ENCODE data around the gene ADGRL1.
"Not testable (repeated sequence)": the region's sequence is repeated elsewhere in the genome, so short reads cannot be mapped to it uniquely, and the experiment has no call there.

DNA sequence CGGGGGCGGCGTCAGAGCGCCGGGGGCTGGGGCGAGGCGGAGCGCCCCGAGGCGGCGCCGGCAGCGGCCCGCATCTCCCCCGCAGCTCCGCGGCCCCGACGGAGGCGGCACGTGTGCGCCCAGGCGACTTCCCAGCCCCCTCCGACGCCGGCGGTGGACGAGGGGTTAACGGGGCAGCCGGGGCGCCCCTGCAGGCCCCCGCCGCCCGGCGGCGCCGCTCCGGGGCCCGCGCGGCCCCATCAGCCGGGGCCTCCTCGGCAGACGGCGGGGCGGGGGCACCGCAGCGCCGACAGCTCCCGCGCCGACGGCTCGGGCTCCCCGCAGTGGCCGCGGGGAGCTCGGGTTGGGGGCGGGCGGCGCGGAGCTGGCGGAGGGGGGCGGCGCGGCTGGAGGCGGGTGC, 339 bp upstream of the ADGRL1 start:
- TF ChIP-seq, protein P1, sequence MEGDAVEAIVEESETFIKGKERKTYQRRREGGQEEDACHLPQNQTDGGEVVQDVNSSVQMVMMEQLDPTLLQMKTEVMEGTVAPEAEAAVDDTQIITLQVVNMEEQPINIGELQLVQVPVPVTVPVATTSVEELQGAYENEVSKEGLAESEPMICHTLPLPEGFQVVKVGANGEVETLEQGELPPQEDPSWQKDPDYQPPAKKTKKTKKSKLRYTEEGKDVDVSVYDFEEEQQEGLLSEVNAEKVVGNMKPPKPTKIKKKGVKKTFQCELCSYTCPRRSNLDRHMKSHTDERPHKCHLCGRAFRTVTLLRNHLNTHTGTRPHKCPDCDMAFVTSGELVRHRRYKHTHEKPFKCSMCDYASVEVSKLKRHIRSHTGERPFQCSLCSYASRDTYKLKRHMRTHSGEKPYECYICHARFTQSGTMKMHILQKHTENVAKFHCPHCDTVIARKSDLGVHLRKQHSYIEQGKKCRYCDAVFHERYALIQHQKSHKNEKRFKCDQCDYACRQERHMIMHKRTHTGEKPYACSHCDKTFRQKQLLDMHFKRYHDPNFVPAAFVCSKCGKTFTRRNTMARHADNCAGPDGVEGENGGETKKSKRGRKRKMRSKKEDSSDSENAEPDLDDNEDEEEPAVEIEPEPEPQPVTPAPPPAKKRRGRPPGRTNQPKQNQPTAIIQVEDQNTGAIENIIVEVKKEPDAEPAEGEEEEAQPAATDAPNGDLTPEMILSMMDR (IDR thresholded peaks at IDR 0.05): not testable (repeated sequence)
- TF ChIP-seq SIN3A (IDR thresholded peaks at IDR 0.05; ENCODE audit: borderline replicate concordance, low read depth, low read length); CHD2 (IDR thresholded peaks at IDR 0.05; ENCODE audit: low read length, partially characterized antibody): not testable (repeated sequence)
- TF ChIP-seq, protein P2, sequence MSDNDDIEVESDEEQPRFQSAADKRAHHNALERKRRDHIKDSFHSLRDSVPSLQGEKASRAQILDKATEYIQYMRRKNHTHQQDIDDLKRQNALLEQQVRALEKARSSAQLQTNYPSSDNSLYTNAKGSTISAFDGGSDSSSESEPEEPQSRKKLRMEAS (IDR thresholded peaks at IDR 0.05; ENCODE audit: low read depth): not testable (repeated sequence)
